ENCODE results near the gene ST6GALNAC4.

The ST6GALNAC4 gene

GRCh38 chr9:127916720-127917581 is at the start of gene ST6GALNAC4:
Gene ST6GALNAC4, minus strand, starts transcription at chr9:127917041. Its CDS starts 622 bp downstream, at chr9:127916419.
- DNase-seq = peak; percentile 95

DNA sequence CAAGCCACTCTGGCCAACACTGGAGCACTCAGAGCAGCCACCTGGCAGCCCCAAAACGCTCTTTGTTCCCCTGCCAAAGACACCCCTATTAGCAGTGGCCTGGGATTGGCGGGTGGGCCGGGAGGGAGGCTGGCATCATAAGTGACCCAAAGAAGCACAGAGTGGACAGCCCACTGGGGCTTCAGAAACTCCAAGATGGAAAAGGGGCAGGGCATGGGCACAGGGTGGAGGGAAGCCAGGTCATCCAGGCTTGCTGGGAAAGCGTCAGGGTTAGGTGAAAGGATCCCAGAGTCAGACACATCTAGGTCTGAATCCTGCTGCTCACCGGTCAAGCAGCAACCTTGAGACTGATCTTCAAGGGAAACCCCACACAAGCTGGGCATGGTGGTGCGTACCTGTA is 49.1 kb upstream of the ST6GALNAC4 start:
- DNase-seq = no peak

GRCh38 chr9:127963359-127964064 is 46.7 kb upstream of the ST6GALNAC4 start:
- no peak for DNase-seq

DNA sequence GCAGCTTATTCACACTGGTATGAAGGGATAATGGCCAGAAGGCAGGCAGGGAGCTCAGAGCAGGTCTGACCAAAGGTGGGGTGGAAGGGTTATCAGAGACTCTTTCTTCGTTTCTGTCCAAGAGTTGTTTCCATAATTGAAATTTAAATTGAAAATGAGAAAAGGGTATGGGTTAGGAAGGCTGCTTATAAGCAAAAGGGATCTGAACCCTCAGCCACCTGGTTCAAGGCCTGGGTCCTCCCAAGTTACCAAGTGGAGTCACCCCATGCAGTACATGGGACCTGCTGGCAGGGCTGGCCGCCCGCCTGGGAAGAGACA is 46.2 kb upstream of the ST6GALNAC4 start:
- no peak for DNase-seq

DNA sequence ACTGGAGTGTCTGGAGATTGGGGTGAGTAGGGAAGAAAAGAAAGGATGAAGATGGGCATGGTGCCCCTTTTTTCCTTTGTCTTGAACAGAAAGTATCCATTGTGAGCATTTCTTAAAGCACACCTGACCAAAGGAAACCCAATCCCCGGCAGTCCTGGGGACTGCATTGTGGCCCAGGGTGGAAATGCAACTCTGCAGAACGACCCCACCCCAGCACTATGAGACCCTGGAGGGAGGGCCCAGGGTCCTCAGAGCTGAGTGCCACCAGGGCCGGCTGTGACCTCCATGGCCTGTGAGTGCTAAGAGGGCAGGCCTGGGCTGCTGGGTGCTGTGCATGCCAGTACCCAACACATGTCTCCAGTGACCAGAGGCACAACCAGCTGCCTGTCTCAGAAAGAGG is 45.4 kb upstream of the ST6GALNAC4 start:
- no peak for DNase-seq

DNA sequence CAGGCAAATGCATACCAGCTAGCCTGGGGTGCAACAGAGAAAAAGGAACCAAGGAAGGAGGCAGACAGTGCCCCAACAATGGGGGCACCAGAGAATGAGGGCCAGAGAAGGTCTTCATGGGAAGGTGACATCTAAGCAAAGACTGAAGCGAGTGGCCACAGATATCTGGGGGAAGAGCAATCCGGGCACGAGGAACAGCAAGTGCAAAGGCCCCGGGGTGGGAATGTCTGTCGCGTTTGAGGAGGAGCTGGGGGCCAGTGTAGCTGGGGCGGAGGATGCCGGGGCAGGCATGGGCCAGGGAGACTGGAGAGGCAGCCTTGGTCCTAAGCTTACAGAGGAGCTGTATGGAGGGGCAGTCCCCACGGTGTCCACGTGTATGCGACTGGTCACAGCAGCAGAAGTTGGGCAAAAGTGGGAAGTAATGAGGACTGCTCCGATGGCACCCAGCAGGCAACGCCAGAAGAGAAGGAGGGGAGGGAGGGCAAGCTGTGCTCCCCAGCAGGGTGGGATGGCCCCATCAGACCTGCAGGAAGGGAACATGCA is 44.8 kb upstream of the ST6GALNAC4 start:
- no peak for DNase-seq

DNA sequence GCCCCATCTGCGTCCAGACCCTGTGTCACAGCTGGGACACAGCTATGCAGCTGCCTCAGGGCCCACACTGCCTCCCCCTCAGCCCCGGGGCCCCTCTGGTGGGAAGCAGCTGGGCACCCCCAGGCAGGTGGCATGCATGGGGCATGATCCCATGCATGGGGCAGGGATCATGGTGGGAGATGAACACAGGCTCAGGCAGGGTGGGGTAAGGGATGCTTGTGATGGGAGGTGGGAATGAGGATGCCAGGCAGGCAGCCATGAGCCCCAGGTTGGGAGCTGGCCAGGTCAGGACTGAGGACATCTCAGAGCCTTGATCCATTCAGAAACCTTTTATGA is 44.3 kb upstream of the ST6GALNAC4 start:
- no peak for DNase-seq

GRCh38 chr9:127960410-127961154 is 43.7 kb upstream of the ST6GALNAC4 start:
- no peak for DNase-seq

DNA sequence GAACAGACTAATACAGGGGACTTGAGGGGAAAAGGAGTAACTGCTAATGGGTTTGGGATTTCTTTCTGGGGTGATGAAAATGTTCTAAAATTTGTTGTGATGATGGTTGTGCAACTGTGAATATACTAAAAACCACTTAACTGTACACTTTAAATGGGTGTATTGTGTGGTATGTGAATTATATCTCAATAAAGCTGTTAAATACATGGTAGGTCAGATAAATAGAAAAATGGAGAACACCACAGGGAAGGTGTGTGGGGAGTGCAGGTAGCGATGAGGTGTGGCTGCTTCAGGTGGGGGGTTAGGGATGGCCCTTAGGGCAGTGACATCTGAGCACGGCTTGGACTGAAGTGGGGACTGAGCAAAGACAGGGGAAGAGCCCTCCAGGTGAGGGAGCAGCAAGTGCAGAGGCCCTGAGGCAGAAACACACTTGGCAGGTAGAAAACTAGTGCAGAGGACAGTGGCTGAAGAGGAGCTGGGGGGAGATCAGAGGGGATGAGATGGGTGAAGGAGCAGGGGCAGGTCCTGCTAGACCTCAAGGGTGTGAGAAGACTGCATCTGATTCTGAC is 43.1 kb upstream of the ST6GALNAC4 start:
- no peak for DNase-seq

DNA sequence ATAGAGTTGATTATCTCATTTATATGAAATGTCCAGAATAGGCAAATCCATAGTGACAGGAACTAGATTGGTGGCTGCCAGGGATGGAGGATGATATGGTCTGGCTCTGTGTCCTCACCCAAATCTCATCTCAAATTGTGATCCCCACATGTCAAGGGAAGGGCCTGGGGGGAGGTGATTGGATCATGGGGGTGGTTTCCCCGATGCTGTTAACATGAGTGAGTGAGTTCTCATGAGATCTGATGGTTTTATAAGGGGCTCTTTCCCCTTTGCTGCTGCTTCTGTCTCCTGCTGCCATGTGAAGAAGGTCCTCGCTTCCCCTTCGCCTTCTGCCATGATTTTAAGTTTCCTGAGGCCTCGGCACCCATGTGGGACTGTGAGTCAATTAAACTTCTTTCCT is 42.6 kb upstream of the ST6GALNAC4 start:
- DNase-seq = no peak

DNA sequence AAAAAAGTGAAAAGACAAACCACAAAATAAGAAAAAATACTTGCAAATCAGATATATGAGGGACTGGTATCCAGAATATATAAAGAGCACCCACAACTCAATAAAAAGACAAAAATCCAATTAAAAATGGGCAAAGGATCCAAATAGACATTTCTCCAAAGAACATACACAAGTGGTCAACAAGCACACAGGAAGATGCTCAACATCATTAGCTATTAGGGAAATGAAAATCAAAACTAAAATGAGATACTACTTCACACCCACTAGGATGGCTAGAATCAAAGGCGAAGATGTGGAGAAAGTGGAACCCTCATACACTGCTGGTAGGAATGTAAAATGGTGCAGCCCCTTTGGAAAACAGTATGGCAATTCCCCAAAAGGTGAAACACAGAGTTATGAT is 41.9 kb upstream of the ST6GALNAC4 start:
- DNase-seq = no peak

DNA sequence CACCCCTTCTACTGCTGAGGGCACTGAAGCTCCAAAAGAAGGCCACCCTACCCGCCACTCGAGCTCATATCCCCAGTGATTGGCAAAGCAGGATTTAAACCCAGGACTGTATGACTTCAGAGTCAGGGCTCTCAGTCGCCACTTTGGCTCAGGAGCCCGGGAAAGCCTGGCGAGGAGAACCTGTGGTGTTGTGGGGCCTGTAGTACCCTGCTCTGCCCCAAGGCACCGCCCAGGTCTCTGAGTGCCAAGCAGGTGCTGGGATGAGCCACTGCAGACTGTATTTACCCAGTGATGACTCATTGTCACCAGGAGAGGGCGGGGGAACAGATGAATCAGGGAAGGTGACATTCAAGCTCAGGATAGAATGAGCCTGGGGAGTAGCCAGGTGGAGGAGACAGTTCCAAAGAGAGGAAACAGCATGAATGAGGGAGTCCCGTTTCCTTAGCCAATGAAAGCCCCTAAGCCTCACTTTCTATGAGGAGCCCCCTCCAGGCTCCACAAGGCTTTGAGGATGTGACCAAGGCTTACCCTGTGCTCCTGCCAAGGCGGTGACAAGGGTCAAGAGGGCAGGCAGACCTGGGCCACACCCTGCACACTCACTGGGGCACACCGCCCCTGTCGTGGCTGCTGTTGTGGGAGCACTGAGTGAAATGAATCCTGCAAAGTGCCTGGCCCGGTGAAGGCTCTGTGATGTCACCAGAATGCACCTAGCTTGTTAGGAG is 38.6 kb upstream of the ST6GALNAC4 start:
- DNase-seq = peak; percentile 88

GRCh38 chr9:127954831-127955293 is 38.0 kb upstream of the ST6GALNAC4 start:
- DNase-seq = no peak

DNA sequence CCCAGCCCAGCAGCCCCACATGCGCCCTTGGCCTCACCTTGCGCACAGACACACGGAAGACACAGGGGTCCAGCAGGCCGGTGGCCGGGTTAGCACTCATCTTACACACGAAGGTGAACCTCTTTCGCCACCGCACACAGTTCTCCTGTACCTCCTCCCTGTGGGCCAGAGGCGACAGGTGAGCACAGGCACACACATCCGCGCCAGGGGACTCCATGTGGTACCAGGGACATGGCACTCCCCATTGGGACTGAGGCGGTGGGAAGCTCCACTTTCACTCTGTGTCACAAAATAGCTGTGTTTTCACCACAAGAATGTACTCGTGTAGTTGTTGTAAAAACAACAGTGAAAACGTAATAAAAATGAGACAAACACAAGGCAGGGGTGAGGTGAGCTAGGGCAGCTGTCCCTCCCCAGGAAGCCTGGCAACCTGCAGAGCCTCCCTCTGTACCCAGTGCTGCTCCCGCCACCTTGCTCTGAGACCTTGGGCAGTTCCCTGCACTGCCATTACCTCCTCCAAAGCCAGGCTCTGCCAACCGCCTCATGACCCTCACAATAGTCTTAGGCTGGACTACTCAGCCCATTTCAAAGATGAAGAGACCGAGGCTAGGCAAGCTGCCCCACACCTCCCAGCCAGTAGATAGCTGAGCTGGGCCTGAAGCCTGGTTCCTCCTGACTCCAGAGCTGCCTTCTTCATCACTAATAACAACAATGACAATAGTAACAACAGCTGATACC is 37.1 kb upstream of the ST6GALNAC4 start:
- no peak for DNase-seq

GRCh38 chr9:127953154-127953553 is 36.3 kb upstream of the ST6GALNAC4 start:
- no peak for DNase-seq

DNA sequence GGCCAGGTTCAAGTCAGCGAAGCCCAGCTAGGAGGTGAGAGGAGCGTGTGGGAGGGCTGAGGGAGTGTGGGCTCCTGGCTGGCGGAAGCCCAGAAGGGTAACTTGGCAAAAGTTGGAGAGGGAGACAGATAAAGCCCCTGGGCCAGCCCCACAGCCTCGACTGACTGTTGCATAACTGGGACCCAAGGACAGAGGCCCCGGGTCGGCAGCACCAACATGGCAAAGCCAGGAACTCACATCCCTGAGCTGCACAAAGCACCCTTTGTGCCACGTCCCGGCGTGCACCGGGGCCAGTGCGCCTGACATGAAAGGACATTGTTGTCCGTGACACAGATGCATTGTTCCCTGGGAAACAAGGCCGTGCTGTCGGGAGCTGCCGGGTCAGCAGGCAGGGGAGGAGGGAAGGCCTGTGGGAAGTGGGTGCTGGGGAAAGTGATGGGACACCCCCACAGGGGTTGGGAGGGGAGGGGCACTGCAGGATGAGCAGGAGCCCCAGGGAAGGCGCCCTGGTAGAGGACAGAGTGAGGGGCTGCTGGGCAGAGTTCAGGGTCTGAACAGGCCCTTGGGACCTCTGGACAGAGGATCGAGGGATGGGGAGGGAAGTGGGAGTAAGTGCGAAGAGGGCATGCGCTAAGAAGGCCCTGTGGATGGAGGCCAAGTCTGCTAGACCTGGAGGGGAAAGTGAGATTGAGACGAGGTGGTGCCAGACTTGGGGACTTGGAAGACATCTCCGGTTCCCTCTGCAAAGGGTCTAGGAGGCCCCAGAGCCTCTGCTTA is 33.9 kb upstream of the ST6GALNAC4 start:
- no peak for DNase-seq

- no peak for DNase-seq
Observed at GRCh38 chr9:127949827-127950512, 33.1 kb upstream of the ST6GALNAC4 start.

- DNase-seq = no peak
Observed at GRCh38 chr9:127947841-127948710, 31.2 kb upstream of the ST6GALNAC4 start.

DNA sequence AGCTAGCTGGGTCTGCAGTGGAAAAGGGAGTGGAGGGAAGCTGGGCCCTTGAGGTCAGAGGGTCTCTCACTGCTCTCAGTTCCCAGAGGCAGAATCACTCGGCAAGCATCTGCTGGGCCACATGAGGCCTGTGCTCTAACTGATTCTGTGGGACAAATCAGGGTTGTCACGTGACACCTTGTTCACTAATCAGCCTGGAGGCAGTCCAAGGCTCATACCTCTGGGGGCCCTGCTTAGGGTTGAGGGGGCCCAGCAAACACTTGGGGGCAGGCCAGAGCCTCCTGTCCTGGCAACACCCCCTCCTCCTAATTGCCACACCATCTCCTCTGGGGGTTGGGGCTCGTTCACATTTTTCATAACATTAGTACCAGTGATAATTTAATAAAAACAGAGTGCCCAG is 29.9 kb upstream of the ST6GALNAC4 start:
- DNase-seq = no peak
